Endothelial cell of umbilical vein (primary cell): Measurements from ENCODE around the gene EIF5B.

Experiments used
- EZH2 ChIP-seq: IDR thresholded peaks from 2 replicates; pipeline ENCODE4 v1.6.1; 2012; ENCODE audit warnings: borderline replicate concordance, low read depth, mild to moderate bottlenecking, moderate library complexity, low read length, inconsistent platforms; ENCODE audit not compliant: severe bottlenecking
- FOS ChIP-seq: IDR thresholded peaks from 2 replicates; pipeline ENCODE4 v1.6.1; 2011; ENCODE audit warnings: mild to moderate bottlenecking, low read length, moderate library complexity, borderline replicate concordance; ENCODE audit not compliant: insufficient read depth
- GATA2 ChIP-seq: IDR thresholded peaks from 2 replicates; pipeline ENCODE4 v1.7.0; 2011; ENCODE audit warnings: low read depth, mild to moderate bottlenecking, moderate library complexity, mixed read lengths, low read length; ENCODE audit not compliant: insufficient read length, insufficient read depth
- JUN ChIP-seq: IDR thresholded peaks from 2 replicates; pipeline ENCODE4 v1.6.1; 2011; ENCODE audit warnings: borderline replicate concordance, low read depth; ENCODE audit not compliant: insufficient read length, insufficient read depth
- MAX ChIP-seq: IDR thresholded peaks from 2 replicates; pipeline ENCODE4 v1.6.1; 2011; ENCODE audit not compliant: insufficient read depth, insufficient read length
- MYC ChIP-seq: IDR thresholded peaks from one replicate; pipeline ENCODE4 v1.6.1; 2011; ENCODE audit warnings: mild to moderate bottlenecking, low read depth, low read length
- POLR2A ChIP-seq: IDR thresholded peaks from 2 replicates; pipeline ENCODE4 v1.6.1; 2012; ENCODE audit warnings: low read depth, mild to moderate bottlenecking, control low read depth, low read length
- POLR2AphosphoS5 ChIP-seq: IDR thresholded peaks from 2 replicates; pipeline ENCODE4 v1.6.1; 2012; ENCODE audit warnings: low read depth, mild to moderate bottlenecking, control low read depth, low read length, moderate library complexity; ENCODE audit not compliant: insufficient read depth
- TF ChIP-seq, protein P1 (sequence below), 2 donors: IDR thresholded peaks; 1 replicate in 1 of 2; 2 replicates in 1 of 2; pipeline ENCODE4 v1.5.1; 2011; ENCODE audit warnings: low read length in 2 of 2, mild to moderate bottlenecking in 2 of 2, moderate library complexity in 2 of 2, control low read depth in 1 of 2, inconsistent platforms in 1 of 2, low read depth in 1 of 2; ENCODE audit not compliant: insufficient read depth in 1 of 2; ENCODE audit errors: extremely low read depth in 1 of 2

DNA sequence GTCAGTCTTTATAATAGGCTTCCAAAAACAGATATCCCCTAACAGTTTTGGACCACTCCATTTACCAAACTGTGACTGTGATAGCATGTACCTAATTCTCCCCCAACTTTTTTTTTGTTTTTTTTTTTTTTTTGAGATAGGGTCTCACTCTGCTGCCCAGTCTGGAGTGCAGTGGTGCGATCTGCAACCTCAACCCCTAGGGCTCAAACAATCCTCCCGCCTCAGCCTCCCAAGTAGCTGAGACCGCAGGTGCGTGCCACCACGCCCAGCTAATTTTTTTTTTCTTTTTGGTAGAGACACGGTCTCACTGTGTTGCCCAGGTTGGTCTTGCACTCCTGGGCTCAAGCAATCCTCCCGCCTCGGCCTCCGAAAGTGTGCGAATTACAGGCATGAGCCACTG, 99.7 kb downstream of the EIF5B start:
- TF ChIP-seq, protein P1, sequence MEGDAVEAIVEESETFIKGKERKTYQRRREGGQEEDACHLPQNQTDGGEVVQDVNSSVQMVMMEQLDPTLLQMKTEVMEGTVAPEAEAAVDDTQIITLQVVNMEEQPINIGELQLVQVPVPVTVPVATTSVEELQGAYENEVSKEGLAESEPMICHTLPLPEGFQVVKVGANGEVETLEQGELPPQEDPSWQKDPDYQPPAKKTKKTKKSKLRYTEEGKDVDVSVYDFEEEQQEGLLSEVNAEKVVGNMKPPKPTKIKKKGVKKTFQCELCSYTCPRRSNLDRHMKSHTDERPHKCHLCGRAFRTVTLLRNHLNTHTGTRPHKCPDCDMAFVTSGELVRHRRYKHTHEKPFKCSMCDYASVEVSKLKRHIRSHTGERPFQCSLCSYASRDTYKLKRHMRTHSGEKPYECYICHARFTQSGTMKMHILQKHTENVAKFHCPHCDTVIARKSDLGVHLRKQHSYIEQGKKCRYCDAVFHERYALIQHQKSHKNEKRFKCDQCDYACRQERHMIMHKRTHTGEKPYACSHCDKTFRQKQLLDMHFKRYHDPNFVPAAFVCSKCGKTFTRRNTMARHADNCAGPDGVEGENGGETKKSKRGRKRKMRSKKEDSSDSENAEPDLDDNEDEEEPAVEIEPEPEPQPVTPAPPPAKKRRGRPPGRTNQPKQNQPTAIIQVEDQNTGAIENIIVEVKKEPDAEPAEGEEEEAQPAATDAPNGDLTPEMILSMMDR (IDR thresholded peaks at IDR 0.05; ENCODE audit: extremely low read depth in 1 of 2, insufficient read depth in 1 of 2, low read depth in 1 of 2, low read length in 2 of 2): no peak
- TF ChIP-seq POLR2A: no peak
- TF ChIP-seq EZH2: no peak
- no peak for TF ChIP-seq GATA2
- TF ChIP-seq POLR2AphosphoS5: no peak
- TF ChIP-seq MYC: no peak
- TF ChIP-seq JUN: no peak
- TF ChIP-seq MAX: no peak
- TF ChIP-seq FOS: no peak
